ENCODE measurements around the gene FGF2.

DNA sequence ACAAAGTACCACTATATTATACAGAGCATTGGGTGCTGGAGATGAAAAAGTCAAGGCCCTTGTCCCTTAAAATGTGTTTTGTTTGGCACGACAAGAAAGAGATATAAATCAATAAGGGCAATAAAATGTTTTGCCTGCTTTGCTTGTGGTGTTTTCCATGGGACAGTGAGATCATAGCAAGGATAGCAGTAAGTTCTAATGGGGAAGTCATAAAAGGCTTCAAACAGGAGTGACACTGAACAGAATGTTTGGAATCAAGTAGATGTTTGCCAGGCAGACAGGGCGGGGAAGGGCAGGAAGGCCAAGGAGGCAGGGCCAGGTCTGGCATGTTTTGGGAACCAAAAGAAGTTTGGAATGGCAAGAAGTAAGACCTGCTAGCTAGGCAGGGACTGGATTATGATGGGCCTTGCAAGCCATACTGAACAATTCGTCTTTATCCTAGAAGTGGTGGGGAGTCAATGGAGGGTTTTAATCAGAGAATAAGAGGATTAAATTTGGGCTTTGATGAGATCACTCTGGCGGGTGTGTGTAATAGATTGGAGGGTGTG, 16.4 kb downstream of the FGF2 start:
- TF ChIP-seq, protein P1, sequence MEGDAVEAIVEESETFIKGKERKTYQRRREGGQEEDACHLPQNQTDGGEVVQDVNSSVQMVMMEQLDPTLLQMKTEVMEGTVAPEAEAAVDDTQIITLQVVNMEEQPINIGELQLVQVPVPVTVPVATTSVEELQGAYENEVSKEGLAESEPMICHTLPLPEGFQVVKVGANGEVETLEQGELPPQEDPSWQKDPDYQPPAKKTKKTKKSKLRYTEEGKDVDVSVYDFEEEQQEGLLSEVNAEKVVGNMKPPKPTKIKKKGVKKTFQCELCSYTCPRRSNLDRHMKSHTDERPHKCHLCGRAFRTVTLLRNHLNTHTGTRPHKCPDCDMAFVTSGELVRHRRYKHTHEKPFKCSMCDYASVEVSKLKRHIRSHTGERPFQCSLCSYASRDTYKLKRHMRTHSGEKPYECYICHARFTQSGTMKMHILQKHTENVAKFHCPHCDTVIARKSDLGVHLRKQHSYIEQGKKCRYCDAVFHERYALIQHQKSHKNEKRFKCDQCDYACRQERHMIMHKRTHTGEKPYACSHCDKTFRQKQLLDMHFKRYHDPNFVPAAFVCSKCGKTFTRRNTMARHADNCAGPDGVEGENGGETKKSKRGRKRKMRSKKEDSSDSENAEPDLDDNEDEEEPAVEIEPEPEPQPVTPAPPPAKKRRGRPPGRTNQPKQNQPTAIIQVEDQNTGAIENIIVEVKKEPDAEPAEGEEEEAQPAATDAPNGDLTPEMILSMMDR (IDR thresholded peaks at IDR 0.05; ENCODE audit: low read depth, low read length, poor library complexity, severe bottlenecking), result no peak
- no peak for TF ChIP-seq EZH2phosphoT487 (IDR thresholded peaks at IDR 0.05; ENCODE audit: borderline replicate concordance, low read length)

All from DOHH2 (cell line).